GM23338 (cell line): Measurements from ENCODE around the gene PER1. TPM values are rescaled to one million over a fixed set of nuclear protein-coding genes. Genes with fewer than 3 reads are reported as not detected.

Experiments
- ATAC-seq: fragments of 200-7000 bp; cut with Tn5 transposase; 3 replicates; pipeline ENCODE4 v1.9.1; 2020
- DNase-seq: peaks from one replicate; pipeline ENCODE4 v3.0.0-alpha.2; 2015; ENCODE audit warnings: low spot score
- H2AFZ ChIP-seq: fragments of 200-600 bp; sonication (generic); 2 replicates; pipeline ENCODE4 v1.8.0; 2016; ENCODE audit warnings: antibody characterized with exemption, mild to moderate bottlenecking, moderate library complexity
- H3F3A ChIP-seq: fragments of 200-600 bp; sonication (generic); replicated peaks from 2 replicates; pipeline ENCODE4 v1.8.0; 2017; ENCODE audit warnings: antibody characterized with exemption, mixed run types, low read depth
- H3K27ac ChIP-seq: fragments of 200-600 bp; sonication (generic); 2 replicates; pipeline ENCODE4 v1.6.1; 2016; ENCODE audit warnings: low read depth
- H3K27me3 ChIP-seq: fragments of 200-600 bp; sonication (generic); 2 replicates; pipeline ENCODE4 v1.8.0; 2016; ENCODE audit warnings: mild to moderate bottlenecking, mixed run types, moderate library complexity; ENCODE audit not compliant: insufficient read depth
- H3K36me3 ChIP-seq: fragments of 200-600 bp; sonication (generic); 2 replicates; pipeline ENCODE4 v1.8.0; 2016; ENCODE audit warnings: mild to moderate bottlenecking; ENCODE audit not compliant: insufficient read depth
- H3K4me1 ChIP-seq: fragments of 200-600 bp; sonication (generic); 2 replicates; pipeline ENCODE4 v1.8.0; 2016; ENCODE audit warnings: mild to moderate bottlenecking, moderate library complexity; ENCODE audit not compliant: insufficient read depth
- H3K4me2 ChIP-seq: fragments of 200-600 bp; sonication (generic); 2 replicates; pipeline ENCODE4 v1.7.1; 2017; ENCODE audit warnings: mixed run types
- H3K4me3 ChIP-seq: fragments of 200-600 bp; sonication (generic); 2 replicates; pipeline ENCODE4 v1.6.1; 2016; ENCODE audit warnings: mixed run types
- H3K79me2 ChIP-seq: fragments of 200-600 bp; sonication (generic); replicated peaks from 2 replicates; pipeline ENCODE4 v1.8.0; 2017; ENCODE audit warnings: mild to moderate bottlenecking; ENCODE audit not compliant: insufficient read depth
- H3K9me2 ChIP-seq: fragments of 200-600 bp; sonication (generic); 2 replicates; pipeline ENCODE4 v1.8.0; 2017; ENCODE audit not compliant: insufficient read depth
- H4K20me1 ChIP-seq: fragments of 200-600 bp; sonication (generic); replicated peaks from 2 replicates; pipeline ENCODE4 v1.8.0; 2017; ENCODE audit warnings: mild to moderate bottlenecking; ENCODE audit not compliant: insufficient read depth
- H3K27ac Mint-ChIP-seq: 2 replicates; pipeline ENCODE4 v1.8.0; 2020; ENCODE audit warnings: inconsistent platforms, mild to moderate bottlenecking, moderate library complexity, mixed read lengths
- H3K27me3 Mint-ChIP-seq: 3 replicates; pipeline ENCODE4 v1.8.0; 2022; ENCODE audit warnings: low read depth, mild to moderate bottlenecking, moderate library complexity, mixed read lengths, inconsistent platforms; ENCODE audit not compliant: insufficient read depth, poor library complexity
- H3K36me3 Mint-ChIP-seq: 3 replicates; pipeline ENCODE4 v1.8.0; 2021; ENCODE audit warnings: low read depth, mild to moderate bottlenecking, inconsistent platforms, moderate library complexity, mixed read lengths
- H3K4me1 Mint-ChIP-seq: 3 replicates; pipeline ENCODE4 v1.8.0; 2020; ENCODE audit warnings: mild to moderate bottlenecking, inconsistent platforms, mixed read lengths
- H3K4me3 Mint-ChIP-seq: 3 replicates; pipeline ENCODE4 v1.8.0; 2021; ENCODE audit warnings: moderate library complexity, mild to moderate bottlenecking, inconsistent platforms, mixed read lengths
- H3K9me3 Mint-ChIP-seq: 3 replicates; pipeline ENCODE4 v1.8.0; 2020; ENCODE audit warnings: moderate library complexity, mild to moderate bottlenecking, inconsistent platforms, mixed read lengths
- CREB1 ChIP-seq: fragments of 250-450 bp; sonication (Bioruptor Pico); IDR thresholded peaks from 2 replicates; pipeline ENCODE4 v1.5.0; 2020; ENCODE audit warnings: low read depth, mild to moderate bottlenecking, moderate library complexity
- JUNB ChIP-seq: IDR thresholded peaks from one replicate; pipeline ENCODE4 v1.6.1; 2016; ENCODE audit warnings: antibody characterized with exemption; ENCODE audit not compliant: unreplicated experiment
- NANOG ChIP-seq: IDR thresholded peaks from 2 replicates; pipeline ENCODE4 v1.6.1; 2016; ENCODE audit warnings: antibody characterized with exemption, borderline replicate concordance
- REST ChIP-seq: IDR thresholded peaks from one replicate; pipeline ENCODE4 v1.6.1; 2018; ENCODE audit warnings: antibody characterized with exemption; ENCODE audit not compliant: unreplicated experiment
- ZNF114 ChIP-seq: fragments of 250-450 bp; sonication (Bioruptor Pico); IDR thresholded peaks from 2 replicates; pipeline ENCODE4 v1.5.0; 2020; ENCODE audit warnings: mild to moderate bottlenecking, moderate library complexity
- ZNF331 ChIP-seq: fragments of 250-450 bp; sonication (Bioruptor Pico); IDR thresholded peaks from 2 replicates; pipeline ENCODE4 v1.5.0; 2020; ENCODE audit warnings: low read depth, mild to moderate bottlenecking, moderate library complexity
- polyA plus RNA-seq: library from polyadenylated mRNA; unstranded; fragments of >200 nt; fragmentation: Nextera tagmentation; extraction: Ambion mirVana; gene quantifications from 2 replicates; pipeline ENCODE4 v1.2.1, GENCODE V29; 2016
- total RNA-seq: library from RNA; depleted of rRNA; stranded (reverse); fragments of >200 nt; shearing (Covaris generic); gene quantifications from 2 replicates; pipeline ENCODE4 v1.2.3, GENCODE V29; 2014
- TF ChIP-seq, protein P1 (sequence below): IDR thresholded peaks from 2 replicates; pipeline ENCODE4 v1.6.1; 2016; ENCODE audit warnings: antibody characterized with exemption
- TF ChIP-seq, protein P2 (sequence below), 2 experiments: fragments of 200-600 bp in 1 of 2; sonication (generic) in 1 of 2; conservative IDR thresholded peaks; 2 replicates each; pipeline versions ENCODE4 v1.5.1 to v1.6.1; 2016 to 2017; ENCODE audit warnings: antibody characterized with exemption in 2 of 2, low read depth in 2 of 2, mild to moderate bottlenecking in 2 of 2, moderate library complexity in 1 of 2

The PER1 gene
- total and polyA plus RNA-seq, 2 experiments from 2014 or later, result 12.2 to 36.1 TPM

DNA sequence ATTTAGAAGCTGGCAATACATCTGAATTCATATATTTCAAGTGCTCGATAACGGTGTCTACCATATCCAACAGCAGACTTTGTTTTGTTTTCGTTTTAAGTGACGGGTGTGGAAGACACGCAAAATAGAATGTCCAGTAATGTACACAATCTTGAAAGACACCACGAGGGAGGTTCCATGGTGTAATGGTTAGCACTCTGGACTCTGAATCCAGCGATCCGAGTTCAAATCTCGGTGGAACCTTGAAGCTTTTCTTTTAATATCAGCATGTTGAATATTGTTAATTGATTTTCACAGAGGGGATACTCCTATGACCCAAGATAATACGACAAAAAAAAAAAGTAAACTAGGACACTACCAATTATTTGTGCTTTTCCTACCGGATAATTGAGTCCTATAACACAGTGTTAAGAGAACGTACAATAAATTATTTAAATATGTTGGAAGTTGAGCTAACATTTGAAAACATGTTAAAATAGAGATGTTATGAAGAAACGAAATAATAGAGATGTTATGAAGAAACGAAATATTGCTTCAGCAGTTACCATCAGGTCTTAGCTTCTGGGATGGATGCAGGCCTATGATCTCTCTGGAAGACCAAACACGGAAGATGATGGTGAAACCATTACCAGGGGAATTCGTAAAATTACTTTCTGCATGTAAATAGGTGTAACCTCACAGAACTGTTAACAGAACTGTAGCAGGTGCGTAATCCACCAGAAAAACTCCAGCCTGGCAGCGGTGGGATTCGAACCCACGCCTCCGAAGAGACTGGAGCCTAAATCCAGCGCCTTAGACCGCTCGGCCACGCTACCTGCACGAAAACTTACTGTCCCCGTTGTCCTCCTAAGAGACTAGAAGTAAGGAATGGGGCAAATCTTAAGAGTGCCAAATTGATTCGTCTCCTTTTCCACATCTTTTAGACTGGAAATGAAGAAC, 32.4 kb downstream of the PER1 start:
- no peak for TF ChIP-seq ZNF331 (CRISPR knock-in tag)
- peak; percentile 42 for TF ChIP-seq CREB1 (CRISPR knock-in tag)
- no peak for TF ChIP-seq NANOG
- no peak for TF ChIP-seq JUNB
- TF ChIP-seq, protein P1, sequence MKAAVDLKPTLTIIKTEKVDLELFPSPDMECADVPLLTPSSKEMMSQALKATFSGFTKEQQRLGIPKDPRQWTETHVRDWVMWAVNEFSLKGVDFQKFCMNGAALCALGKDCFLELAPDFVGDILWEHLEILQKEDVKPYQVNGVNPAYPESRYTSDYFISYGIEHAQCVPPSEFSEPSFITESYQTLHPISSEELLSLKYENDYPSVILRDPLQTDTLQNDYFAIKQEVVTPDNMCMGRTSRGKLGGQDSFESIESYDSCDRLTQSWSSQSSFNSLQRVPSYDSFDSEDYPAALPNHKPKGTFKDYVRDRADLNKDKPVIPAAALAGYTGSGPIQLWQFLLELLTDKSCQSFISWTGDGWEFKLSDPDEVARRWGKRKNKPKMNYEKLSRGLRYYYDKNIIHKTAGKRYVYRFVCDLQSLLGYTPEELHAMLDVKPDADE, result peak; percentile 81; the same call in 1 of the 2 replicates
- TF ChIP-seq REST, result no peak
- TF ChIP-seq, protein P2, sequence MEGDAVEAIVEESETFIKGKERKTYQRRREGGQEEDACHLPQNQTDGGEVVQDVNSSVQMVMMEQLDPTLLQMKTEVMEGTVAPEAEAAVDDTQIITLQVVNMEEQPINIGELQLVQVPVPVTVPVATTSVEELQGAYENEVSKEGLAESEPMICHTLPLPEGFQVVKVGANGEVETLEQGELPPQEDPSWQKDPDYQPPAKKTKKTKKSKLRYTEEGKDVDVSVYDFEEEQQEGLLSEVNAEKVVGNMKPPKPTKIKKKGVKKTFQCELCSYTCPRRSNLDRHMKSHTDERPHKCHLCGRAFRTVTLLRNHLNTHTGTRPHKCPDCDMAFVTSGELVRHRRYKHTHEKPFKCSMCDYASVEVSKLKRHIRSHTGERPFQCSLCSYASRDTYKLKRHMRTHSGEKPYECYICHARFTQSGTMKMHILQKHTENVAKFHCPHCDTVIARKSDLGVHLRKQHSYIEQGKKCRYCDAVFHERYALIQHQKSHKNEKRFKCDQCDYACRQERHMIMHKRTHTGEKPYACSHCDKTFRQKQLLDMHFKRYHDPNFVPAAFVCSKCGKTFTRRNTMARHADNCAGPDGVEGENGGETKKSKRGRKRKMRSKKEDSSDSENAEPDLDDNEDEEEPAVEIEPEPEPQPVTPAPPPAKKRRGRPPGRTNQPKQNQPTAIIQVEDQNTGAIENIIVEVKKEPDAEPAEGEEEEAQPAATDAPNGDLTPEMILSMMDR (conservative IDR thresholded peaks at IDR 0.05; ENCODE audit: low read depth in 2 of 2), result 0 out of 4 replicates have a peak, but pooled peaks of 1 of the 2 experiments have one; percentile 1
- no peak for TF ChIP-seq ZNF114 (CRISPR knock-in tag)
- Histone ChIP-seq H3K9me2 (no peaks in the 10 kb centered on the region), H4K20me1 (peaks cover 1% of the 10 kb centered on the region; the same call in 1 of the 2 replicates), H3F3A (peaks cover 10% of the 10 kb centered on the region; the same call in 1 of the 2 replicates), H3K27me3 (peaks cover 69% of the 10 kb centered on the region), H3K4me1 (peaks cover 21% of the 10 kb centered on the region), H2AFZ (no peak overlapping the region), H3K36me3 (no peaks in the 10 kb centered on the region), H3K27ac (no peak overlapping the region), H3K79me2 (no peaks in the 10 kb centered on the region), H3K4me3 (peak overlapping the region; percentile 66), H3K4me2 (peak overlapping the region; percentile 94)
- peak; percentile 90 for DNase-seq
- peak; percentile 19 for ATAC-seq
- peaks cover 88% of the 10 kb centered on the region for H3K27me3 Mint-ChIP-seq
- H3K9me3 Mint-ChIP-seq, result peaks cover 19% of the 10 kb centered on the region
- H3K36me3 Mint-ChIP-seq, result peaks cover 13% of the 10 kb centered on the region
- H3K4me3 Mint-ChIP-seq, result peak overlapping the region; percentile 83
- H3K4me1 Mint-ChIP-seq, result peaks cover 19% of the 10 kb centered on the region
- peak overlapping the region; percentile 81; the same call in 1 of the 2 replicates for H3K27ac Mint-ChIP-seq
